HCT116 (cell line): ENCODE results near the gene MYLK. TPM values are rescaled to one million over a fixed set of nuclear protein-coding genes. Genes with fewer than 3 reads are reported as not detected.
"Not testable (repeated sequence)": the region's sequence is repeated elsewhere in the genome, so short reads cannot be mapped to it uniquely, and the experiment has no call there.

Experiments used
- ATAC-seq: fragments of 200-7000 bp; cut with Tn5 transposase; 2 replicates; pipeline ENCODE4 v1.9.1; 2020; ENCODE audit warnings: mild to moderate bottlenecking, moderate library complexity
- BruUV-seq: library from RNA; stranded (reverse); fragments of 400-500 nt; replicated peaks from 2 replicates; lab custom pipeline; 2021; lab: Mats Ljungman, UMichigan
- CTCF ChIA-PET: fragments of 300-600 bp; sonication (Branson Sonifier 250); formaldehyde crosslinking; loops from one replicate; lab custom pipeline; 2021; ENCODE audit warnings: antibody characterized with exemption; lab: Charles Lee
- POLR2A ChIA-PET: fragments of 300-600, 350-600 bp; sonication (Branson Sonifier 250); formaldehyde crosslinking; loops from one replicate; lab custom pipeline; 2021; ENCODE audit warnings: antibody characterized with exemption; lab: Charles Lee
- RAD21 ChIA-PET, 2 experiments: fragments of 300-600 bp; sonication (Branson Sonifier 250); formaldehyde crosslinking; loops; one replicate each; lab custom pipeline; 2023; ENCODE audit warnings: low total read pairs in 2 of 2; ENCODE audit not compliant: uncharacterized antibody in 2 of 2, unreplicated experiment in 2 of 2, low non-redundant PET in 1 of 2; lab: Charles Lee
- DNase-seq: peaks from one replicate; pipeline ENCODE4 v3.0.0-alpha.2; 2010; ENCODE audit warnings: low read depth, low spot score
- H2AFZ ChIP-seq: fragments of 200-600 bp; shearing (Covaris generic), sonication (generic); 2 replicates; pipeline ENCODE4 v1.6.1; 2017; ENCODE audit warnings: low read depth, mixed run types, mixed read lengths, antibody characterized with exemption, low read length; ENCODE audit not compliant: poor library complexity, severe bottlenecking
- H3K27ac ChIP-seq: 2 replicates; pipeline ENCODE4 v1.5.1; 2012; ENCODE audit warnings: low read depth, low read length
- H3K27me3 ChIP-seq: fragments of 200-600 bp; sonication (generic); 2 replicates; pipeline ENCODE4 v1.6.1; 2016; ENCODE audit warnings: mixed run types, low read length, mixed read lengths; ENCODE audit not compliant: insufficient read depth
- H3K36me3 ChIP-seq, 2 experiments: fragments of 200-500 bp in 1 of 2; fragments of 200-600 bp in 1 of 2; sonication (Bioruptor generic) in 1 of 2; sonication (generic) in 1 of 2; 2 replicates each; pipeline versions ENCODE4 v1.5.1 to v1.6.1; 2014 to 2016; ENCODE audit warnings: low read length in 2 of 2, inconsistent platforms in 1 of 2, mixed read lengths in 1 of 2, mixed run types in 1 of 2; ENCODE audit not compliant: insufficient read depth in 2 of 2, control insufficient read depth in 1 of 2
- H3K4me1 ChIP-seq, 2 experiments: fragments of 200-600 bp in 1 of 2; sonication (generic) in 1 of 2; 2 replicates each; pipeline versions ENCODE4 v1.5.1 to v1.6.1; 2012 to 2017; ENCODE audit warnings: low read length in 2 of 2, inconsistent platforms in 1 of 2, mild to moderate bottlenecking in 1 of 2, mixed read lengths in 1 of 2, mixed run types in 1 of 2, moderate library complexity in 1 of 2; ENCODE audit not compliant: insufficient read depth in 2 of 2, control insufficient read depth in 1 of 2
- H3K4me2 ChIP-seq: fragments of 200-600 bp; sonication (generic); 2 replicates; pipeline ENCODE4 v1.6.1; 2017; ENCODE audit warnings: mixed run types, low read length, mixed read lengths
- H3K4me3 ChIP-seq, 2 experiments: fragments of 200-600 bp in 1 of 2; sonication (generic) in 1 of 2; replicated peaks in 1 of 2; 2 replicates each; pipeline ENCODE4 v1.5.1; 2011 to 2016; ENCODE audit warnings: low read length in 2 of 2, control low read depth in 1 of 2, low read depth in 1 of 2, mild to moderate bottlenecking in 1 of 2, mixed read lengths in 1 of 2, mixed run types in 1 of 2
- H3K79me2 ChIP-seq: fragments of 200-600 bp; sonication (generic); 2 replicates; pipeline ENCODE4 v1.6.1; 2017; ENCODE audit warnings: mild to moderate bottlenecking, mixed run types, low read length, moderate library complexity, mixed read lengths; ENCODE audit not compliant: insufficient read depth
- H3K9ac ChIP-seq: fragments of 200-600 bp; sonication (generic); 2 replicates; pipeline ENCODE4 v1.6.1; 2016; ENCODE audit warnings: low read length, mixed read lengths
- H3K9me2 ChIP-seq: fragments of 200-600 bp; sonication (generic), shearing (Covaris generic); 2 replicates; pipeline ENCODE4 v1.6.1; 2017; ENCODE audit warnings: mixed run types, mild to moderate bottlenecking, moderate library complexity; ENCODE audit not compliant: insufficient read depth
- H3K9me3 ChIP-seq, 2 experiments: fragments of 200-500 bp in 1 of 2; fragments of 200-600 bp in 1 of 2; sonication (Bioruptor generic) in 1 of 2; sonication (generic) in 1 of 2; 2 replicates each; pipeline ENCODE4 v1.6.1; 2014 to 2017; ENCODE audit warnings: low read length in 2 of 2, mixed read lengths in 2 of 2, inconsistent platforms in 1 of 2, low read depth in 1 of 2, mild to moderate bottlenecking in 1 of 2, mixed run types in 1 of 2, moderate library complexity in 1 of 2; ENCODE audit not compliant: control insufficient read depth in 1 of 2, insufficient read depth in 1 of 2
- H4K20me1 ChIP-seq: fragments of 200-600 bp; sonication (generic), shearing (Covaris generic); 2 replicates; pipeline ENCODE4 v1.6.1; 2017; ENCODE audit warnings: mixed run types, mild to moderate bottlenecking, moderate library complexity; ENCODE audit not compliant: insufficient read depth
- ATF3 ChIP-seq: IDR thresholded peaks from 2 replicates; pipeline ENCODE4 v1.6.1; 2012
- CEBPB ChIP-seq: IDR thresholded peaks from 2 replicates; pipeline ENCODE4 v1.6.1; 2012; ENCODE audit warnings: low read depth
- CTCF ChIP-seq, 3 experiments: fragments of 200-600 bp in 1 of 3; sonication (generic) in 1 of 3; IDR thresholded peaks in 2 of 3; conservative IDR thresholded peaks in 1 of 3; 2 replicates each; pipeline ENCODE4 v1.5.1; 2012 to 2017; ENCODE audit warnings: low read depth in 2 of 3, low read length in 2 of 3, antibody characterized with exemption in 1 of 3, borderline replicate concordance in 1 of 3, control low read depth in 1 of 3, mild to moderate bottlenecking in 1 of 3, mixed read lengths in 1 of 3, mixed run types in 1 of 3, moderate library complexity in 1 of 3; ENCODE audit not compliant: insufficient read depth in 1 of 3
- EZH2phosphoT487 ChIP-seq: fragments of 200-600 bp; IDR thresholded peaks from 2 replicates; pipeline ENCODE4 v1.6.1; 2018; ENCODE audit warnings: antibody characterized with exemption, borderline replicate concordance
- FOSL1 ChIP-seq: IDR thresholded peaks from 2 replicates; pipeline ENCODE4 v1.6.1; 2012; ENCODE audit warnings: low read depth
- JUND ChIP-seq: IDR thresholded peaks from 2 replicates; pipeline ENCODE4 v1.6.1; 2012
- POLR2A ChIP-seq: IDR thresholded peaks from 2 replicates; pipeline ENCODE4 v1.7.0; 2011; ENCODE audit warnings: borderline replicate concordance; ENCODE audit not compliant: insufficient read depth, insufficient read length; ENCODE audit errors: extremely low read depth
- POLR2AphosphoS5 ChIP-seq: IDR thresholded peaks from 2 replicates; pipeline ENCODE4 v1.6.1; 2011; ENCODE audit warnings: mild to moderate bottlenecking, low read depth, low read length, moderate library complexity
- RAD21 ChIP-seq: IDR thresholded peaks from 2 replicates; pipeline ENCODE4 v1.6.1; 2012; ENCODE audit warnings: low read depth, mild to moderate bottlenecking
- SIN3A ChIP-seq: IDR thresholded peaks from 2 replicates; pipeline ENCODE4 v1.6.1; 2012; ENCODE audit warnings: low read depth
- SP1 ChIP-seq: IDR thresholded peaks from 2 replicates; pipeline ENCODE4 v1.6.1; 2012; ENCODE audit warnings: low read depth
- TCF7L2 ChIP-seq: IDR thresholded peaks from 2 replicates; pipeline ENCODE4 v1.7.0; 2011; ENCODE audit warnings: borderline replicate concordance, inconsistent platforms; ENCODE audit not compliant: insufficient read depth, insufficient read length; ENCODE audit errors: extremely low read depth
- ZBTB33 ChIP-seq: IDR thresholded peaks from 2 replicates; pipeline ENCODE4 v1.6.1; 2011; ENCODE audit warnings: mild to moderate bottlenecking, low read length, moderate library complexity; ENCODE audit not compliant: insufficient replicate concordance; ENCODE audit errors: extremely low read depth
- ZNF274 ChIP-seq: fragments of 200-500 bp; sonication (Bioruptor generic); IDR thresholded peaks from 2 replicates; pipeline ENCODE4 v1.6.1; 2014; ENCODE audit warnings: mild to moderate bottlenecking, low read depth, low read length, inconsistent platforms
- intact Hi-C: fragments of 100-400 bp; cut with micrococcal nuclease; formaldehyde crosslinking; loops from 2 replicates; pipeline ENCODE4 v1.10.0; 2022
- total RNA-seq: library from RNA; stranded (reverse); gene quantifications from one replicate; pipeline ENCODE4 v1.2.1, GENCODE V29; 2021; ENCODE audit not compliant: unreplicated experiment

The MYLK gene
- total RNA-seq, 1 experiment from 2014 or later: 3.8 TPM

- no peak for TF ChIP-seq POLR2AphosphoS5
- TF ChIP-seq RAD21: no peak
- no peak for TF ChIP-seq POLR2A
- no peak for TF ChIP-seq ZBTB33
These were observed 161.7 kb downstream of the MYLK start (continued) for GRCh38 chr3:123722456-123722855.

- ATAC-seq: no peak
- TF ChIP-seq ATF3: no peak
- TF ChIP-seq SP1: no peak
- no peak for TF ChIP-seq CTCF (IDR thresholded peaks at IDR 0.05 in 2 of 3, conservative IDR thresholded peaks at IDR 0.05 in 1 of 3; ENCODE audit: borderline replicate concordance in 1 of 3, insufficient read depth in 1 of 3, low read depth in 2 of 3, low read length in 2 of 3)
- TF ChIP-seq FOSL1: no peak
- TF ChIP-seq JUND: no peak
- no peak for TF ChIP-seq CEBPB
- TF ChIP-seq ZNF274: no peak
- TF ChIP-seq TCF7L2: no peak
- TF ChIP-seq EZH2phosphoT487: no peak
- no peak for TF ChIP-seq SIN3A
- H3K9me3 ChIP-seq: no peaks in the 10 kb centered on the region
- RAD21 ChIA-PET: interaction anchor here in 1 of 2 experiments (0.6 kb wide), 1 partner anchor 737 kb away, joined by 4 read pairs; no protein-coding TSS in a partner anchor
- no peak overlapping the region for H3K4me3 ChIP-seq
- H3K4me2 ChIP-seq: no peak overlapping the region
- no peaks in the 10 kb centered on the region for H4K20me1 ChIP-seq
- no peaks in the 10 kb centered on the region for H3K36me3 ChIP-seq
- no peak overlapping the region for H3K27ac ChIP-seq
- H3K9ac ChIP-seq: no peak overlapping the region
- no peaks in the 10 kb centered on the region for H3K9me2 ChIP-seq
- H2AFZ ChIP-seq: no peak overlapping the region
- CTCF ChIA-PET: interaction anchor here (2.0 to 2.6 kb wide), 2 partner anchors 20 to 79 kb away, joined by 6 to 47 read pairs; no protein-coding TSS in a partner anchor
- intact Hi-C loops: loop anchor here (2.0 kb wide), 1 partner anchor 357 kb away; no protein-coding TSS in a partner anchor
- no peak for DNase-seq
- no peaks in the 10 kb centered on the region for H3K27me3 ChIP-seq
- H3K79me2 ChIP-seq: no peaks in the 10 kb centered on the region
- no TSS peak for BruUV-seq
- peaks cover 0 to 7% of the 10 kb centered on the region in 2 experiments; a peak in 2 of 4 replicates for H3K4me1 ChIP-seq
- POLR2A ChIA-PET: no interaction called here
These were observed 162.1 kb downstream of the MYLK start for GRCh38 chr3:123722021-123722420.

GRCh38 chr3:123721095-123721689 is 162.9 kb downstream of the MYLK start:
- H3K36me3 ChIP-seq, H3K4me1 ChIP-seq, H2AFZ ChIP-seq, ATAC-seq, H4K20me1 ChIP-seq, intact Hi-C loops, H3K9ac ChIP-seq, H3K4me2 ChIP-seq, H3K27ac ChIP-seq, H3K9me3 ChIP-seq, H3K27me3 ChIP-seq, H3K9me2 ChIP-seq, BruUV-seq, H3K79me2 ChIP-seq, POLR2A ChIA-PET, CTCF ChIA-PET, H3K4me3 ChIP-seq, DNase-seq: not testable (repeated sequence)
- RAD21 ChIA-PET: interaction anchor here in 1 of 2 experiments (0.6 kb wide), 1 partner anchor 738 kb away, joined by 4 read pairs; no protein-coding TSS in a partner anchor
